ENCODE measurements around the gene UNC93A. TPM values are rescaled to one million over a fixed set of nuclear protein-coding genes. Genes with fewer than 3 reads are reported as not detected.
A peak's percentile ranks its signal among the peaks of the same experiment; 100 is the strongest.

UNC93A gene
- total RNA-seq, 1 donor from 2014 or later = not detected

GRCh38 chr6:167293088-167293589 lies 2.0 kb downstream of the UNC93A start:
- DNase-seq (ENCODE audit: low spot score) = no peak

- no peak for DNase-seq (ENCODE audit: low spot score)
Observed at GRCh38 chr6:167293590-167294091, 2.5 kb downstream of the UNC93A start.

- peak; percentile 55 for DNase-seq (ENCODE audit: low spot score)
Observed at GRCh38 chr6:167294241-167294640, 3.1 kb downstream of the UNC93A start.

GRCh38 chr6:167294651-167295494 lies 3.8 kb downstream of the UNC93A start:
- peak; percentile 83 for DNase-seq (ENCODE audit: low spot score)

- DNase-seq (ENCODE audit: low spot score) = peak; percentile 85
Observed at GRCh38 chr6:167295495-167296292, 4.6 kb downstream of the UNC93A start.

GRCh38 chr6:167296293-167296690 lies 5.2 kb downstream of the UNC93A start:
- peak; percentile 60 for DNase-seq (ENCODE audit: low spot score)

- peak; percentile 26 for DNase-seq (ENCODE audit: low spot score)
Observed at GRCh38 chr6:167296902-167297301, 5.8 kb downstream of the UNC93A start.

GRCh38 chr6:167298127-167298526 lies 7.0 kb downstream of the UNC93A start:
- DNase-seq (ENCODE audit: low spot score) = no peak

GRCh38 chr6:167299641-167300308 lies 8.7 kb downstream of the UNC93A start:
- peak; percentile 53 for DNase-seq (ENCODE audit: low spot score)

- DNase-seq (ENCODE audit: low spot score) = peak; percentile 79
Observed at GRCh38 chr6:167300902-167301777, 10.0 kb downstream of the UNC93A start.

- DNase-seq (ENCODE audit: low spot score) = no peak
Observed at GRCh38 chr6:167302074-167302473, 11.0 kb downstream of the UNC93A start.

- peak; percentile 59 for DNase-seq (ENCODE audit: low spot score)
Observed at GRCh38 chr6:167302796-167303195, 11.7 kb downstream of the UNC93A start.

GRCh38 chr6:167303675-167304625 lies 12.8 kb downstream of the UNC93A start:
- peak; percentile 74 for DNase-seq (ENCODE audit: low spot score)

GRCh38 chr6:167304912-167305311 lies 13.8 kb downstream of the UNC93A start:
- DNase-seq (ENCODE audit: low spot score) = no peak

- DNase-seq (ENCODE audit: low spot score) = no peak
Observed at GRCh38 chr6:167305796-167306195, 14.7 kb downstream of the UNC93A start.

- DNase-seq (ENCODE audit: low spot score) = no peak
Observed at GRCh38 chr6:167306401-167306998, 15.4 kb downstream of the UNC93A start.

GRCh38 chr6:167307342-167307955 lies 16.3 kb downstream of the UNC93A start:
- DNase-seq (ENCODE audit: low spot score) = no peak

- DNase-seq (ENCODE audit: low spot score) = no peak
Observed at GRCh38 chr6:167308207-167308606, 17.1 kb downstream of the UNC93A start.

Data from mesenteric fat pad (tissue), 1 donor.